T-helper 1 cell treated with Interleukin-12 subunit alpha and Interleukin-12 subunit beta and Interleukin-4 antibody, amounts not matched to agents 30 ng/mL and 1 ng/mL, for 36 hours (primary cell): Measurements from ENCODE around the gene PLEKHD1. TPM values are rescaled to one million over a fixed set of nuclear protein-coding genes. Genes with fewer than 3 reads are reported as not detected.

ENCODE experiments used
- intact Hi-C: fragments of 100-400 bp; cut with micrococcal nuclease; formaldehyde crosslinking; loops from one replicate; pipeline ENCODE4 v1.15.1; 2024
- total RNA-seq: library from RNA; stranded (reverse); gene quantifications from 2 replicates; pipeline ENCODE4 v1.2.3, GENCODE V29; 2022

The PLEKHD1 gene
- total RNA-seq, 1 donor from 2014 or later, result 0.12 TPM

- intact Hi-C loops, result no loop called here
Observed at GRCh38 chr14:69543341-69544115, 59.0 kb downstream of the PLEKHD1 start.

GRCh38 chr14:69547701-69548348, 63.3 kb downstream of the PLEKHD1 start:
- intact Hi-C loops, result no loop called here

- intact Hi-C loops, result no loop called here
Observed at GRCh38 chr14:69548566-69548965, 64.0 kb downstream of the PLEKHD1 start.

GRCh38 chr14:69551511-69551910, 67.0 kb downstream of the PLEKHD1 start:
- intact Hi-C loops, result no loop called here

- intact Hi-C loops, result no loop called here
Observed at GRCh38 chr14:69553252-69553651, 68.7 kb downstream of the PLEKHD1 start.

- intact Hi-C loops, result no loop called here
Observed at GRCh38 chr14:69554500-69554899, 70.0 kb downstream of the PLEKHD1 start.

- intact Hi-C loops, result no loop called here
Observed at GRCh38 chr14:69558774-69559173, 74.2 kb downstream of the PLEKHD1 start.

GRCh38 chr14:69559581-69560011, 75.1 kb downstream of the PLEKHD1 start:
- intact Hi-C loops, result no loop called here

- intact Hi-C loops, result no loop called here
Observed at GRCh38 chr14:69560826-69561225, 76.3 kb downstream of the PLEKHD1 start.

GRCh38 chr14:69561893-69562292, 77.4 kb downstream of the PLEKHD1 start:
- intact Hi-C loops, result no loop called here

GRCh38 chr14:69567563-69567962, 83.0 kb downstream of the PLEKHD1 start:
- intact Hi-C loops, result no loop called here

- intact Hi-C loops, result loop anchor here (5.0 kb wide), 2 partner anchors 33 to 93 kb away; no protein-coding TSS in a partner anchor
Observed at GRCh38 chr14:69569859-69570258, 85.3 kb downstream of the PLEKHD1 start.

- intact Hi-C loops, result loop anchor here (5.0 kb wide), 2 partner anchors 34 to 94 kb away; no protein-coding TSS in a partner anchor
Observed at GRCh38 chr14:69570836-69571330, 86.4 kb downstream of the PLEKHD1 start.

GRCh38 chr14:69571449-69572029, 87.0 kb downstream of the PLEKHD1 start:
- intact Hi-C loops, result loop anchor here (5.0 kb wide), 2 partner anchors 34 to 94 kb away; no protein-coding TSS in a partner anchor

- intact Hi-C loops, result loop anchor here (5.0 kb wide), 2 partner anchors 35 to 95 kb away; no protein-coding TSS in a partner anchor
Observed at GRCh38 chr14:69572030-69572840, 87.7 kb downstream of the PLEKHD1 start.

GRCh38 chr14:69572841-69573135, 88.3 kb downstream of the PLEKHD1 start:
- intact Hi-C loops, result loop anchor here (5.0 kb wide), 2 partner anchors 35 to 95 kb away; no protein-coding TSS in a partner anchor

GRCh38 chr14:69573205-69573830, 88.8 kb downstream of the PLEKHD1 start:
- intact Hi-C loops, result loop anchor here (5.0 kb wide), 2 partner anchors 36 to 96 kb away; no protein-coding TSS in a partner anchor

- intact Hi-C loops, result loop anchor here (1.0 to 5.0 kb wide), 4 partner anchors 37 to 332 kb away; no protein-coding TSS in a partner anchor
Observed at GRCh38 chr14:69573831-69574262, 89.3 kb downstream of the PLEKHD1 start.

- intact Hi-C loops, result loop anchor here (1.0 to 5.0 kb wide), 4 partner anchors 37 to 332 kb away; no protein-coding TSS in a partner anchor
Observed at GRCh38 chr14:69574263-69574953, 89.9 kb downstream of the PLEKHD1 start, which contains the start of gene CCDC177. Gene CCDC177 (minus strand): TSS chr14:69574871. CDS start chr14:69573622, 1,249 bp downstream.

- intact Hi-C loops, result loop anchor here (1.0 to 5.0 kb wide), 4 partner anchors 38 to 333 kb away; no protein-coding TSS in a partner anchor
Observed at GRCh38 chr14:69574954-69575295, 90.4 kb downstream of the PLEKHD1 start.
